Esophagus muscularis mucosa (tissue), 3 donors: ENCODE measurements around the gene PAPLN.

Source experiments
- CTCF ChIP-seq, 3 experiments: fragments of 200-600 bp in 2 of 3; fragments of 450-650 bp in 1 of 3; sonication (generic) in 2 of 3; IDR thresholded peaks; one replicate each; pipeline ENCODE4 v1.5.1; 2017 to 2019; ENCODE audit warnings: antibody characterized with exemption in 3 of 3, mild to moderate bottlenecking in 2 of 3, moderate library complexity in 1 of 3
- POLR2AphosphoS5 ChIP-seq, 2 donors: sonication (generic); formaldehyde crosslinking; IDR thresholded peaks; one replicate each; pipeline ENCODE4 v1.6.1; 2017; ENCODE audit warnings: antibody characterized with exemption in 2 of 2

DNA sequence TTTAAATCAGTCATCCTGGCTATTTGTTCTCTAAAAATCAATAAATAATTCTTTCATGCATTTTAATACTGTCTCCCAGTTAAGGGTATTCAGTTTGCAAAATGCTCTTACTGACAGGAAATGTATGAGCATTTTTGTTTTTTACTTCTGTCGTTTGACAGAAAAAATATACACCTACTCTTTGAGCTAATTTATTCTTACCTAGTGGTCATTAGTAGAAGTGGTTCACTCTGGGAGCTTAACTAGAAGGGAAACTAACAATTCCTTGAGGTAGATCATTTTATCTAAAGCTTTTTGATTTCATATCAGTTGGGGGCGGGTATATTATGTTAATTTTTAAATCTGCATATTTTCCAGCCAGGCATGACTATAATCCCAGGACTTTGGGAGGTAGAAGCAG is 33.8 kb upstream of the PAPLN start:
- TF ChIP-seq CTCF (IDR thresholded peaks at IDR 0.05): no peak
- TF ChIP-seq POLR2AphosphoS5 (IDR thresholded peaks at IDR 0.05): no peak
